ENCODE results near the gene CTNNA2.

CTNNA2 gene

GRCh38 chr2:80462654-80463053 lies 949.8 kb downstream of the CTNNA2 start:
- H3K27me3 ChIP-seq (ENCODE audit: insufficient read depth, low read depth, severe bottlenecking): no peaks in the 10 kb centered on the region
- no peaks in the 10 kb centered on the region for H3K9me3 ChIP-seq (ENCODE audit: severe bottlenecking)
- no peak overlapping the region for H3K4me3 ChIP-seq (ENCODE audit: low read depth, low read length)

DNA sequence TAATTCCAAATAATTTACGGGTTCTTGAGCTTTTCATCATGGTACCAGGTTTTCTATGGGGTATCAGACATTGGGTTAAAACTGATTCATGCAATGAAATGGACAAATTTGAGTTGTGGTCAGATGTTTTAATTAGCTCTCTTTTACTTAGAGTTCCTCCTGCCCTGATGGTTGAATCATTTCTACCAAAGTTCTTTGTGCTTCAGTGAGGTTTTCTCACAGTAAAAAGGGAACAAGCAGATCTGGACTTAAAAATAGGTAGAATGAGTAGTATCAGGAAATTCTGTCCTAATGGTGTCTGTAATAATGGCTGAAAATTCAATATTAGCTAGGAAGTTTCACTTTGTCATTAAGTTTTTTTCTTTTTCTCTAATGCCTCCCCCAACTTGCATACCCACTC lies 951.4 kb downstream of the CTNNA2 start:
- TF ChIP-seq, protein P1, sequence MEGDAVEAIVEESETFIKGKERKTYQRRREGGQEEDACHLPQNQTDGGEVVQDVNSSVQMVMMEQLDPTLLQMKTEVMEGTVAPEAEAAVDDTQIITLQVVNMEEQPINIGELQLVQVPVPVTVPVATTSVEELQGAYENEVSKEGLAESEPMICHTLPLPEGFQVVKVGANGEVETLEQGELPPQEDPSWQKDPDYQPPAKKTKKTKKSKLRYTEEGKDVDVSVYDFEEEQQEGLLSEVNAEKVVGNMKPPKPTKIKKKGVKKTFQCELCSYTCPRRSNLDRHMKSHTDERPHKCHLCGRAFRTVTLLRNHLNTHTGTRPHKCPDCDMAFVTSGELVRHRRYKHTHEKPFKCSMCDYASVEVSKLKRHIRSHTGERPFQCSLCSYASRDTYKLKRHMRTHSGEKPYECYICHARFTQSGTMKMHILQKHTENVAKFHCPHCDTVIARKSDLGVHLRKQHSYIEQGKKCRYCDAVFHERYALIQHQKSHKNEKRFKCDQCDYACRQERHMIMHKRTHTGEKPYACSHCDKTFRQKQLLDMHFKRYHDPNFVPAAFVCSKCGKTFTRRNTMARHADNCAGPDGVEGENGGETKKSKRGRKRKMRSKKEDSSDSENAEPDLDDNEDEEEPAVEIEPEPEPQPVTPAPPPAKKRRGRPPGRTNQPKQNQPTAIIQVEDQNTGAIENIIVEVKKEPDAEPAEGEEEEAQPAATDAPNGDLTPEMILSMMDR (IDR thresholded peaks at IDR 0.05; ENCODE audit: low read depth, low read length): no peak
- Histone ChIP-seq H3K4me3 (ENCODE audit: low read depth, low read length) (no peak overlapping the region), H3K9me3 (ENCODE audit: severe bottlenecking) (no peaks in the 10 kb centered on the region), H3K27ac (no peak overlapping the region), H3K27me3 (ENCODE audit: insufficient read depth, low read depth, severe bottlenecking) (no peaks in the 10 kb centered on the region), H3K36me3 (no peaks in the 10 kb centered on the region)
- DNase-seq: no peak

More at GRCh38 chr2:80462654-80463053, 949.8 kb downstream of the CTNNA2 start:
- Histone ChIP-seq H3K36me3 (no peaks in the 10 kb centered on the region), H3K27ac (no peak overlapping the region)
- DNase-seq: no peak
- TF ChIP-seq, protein P1 (IDR thresholded peaks at IDR 0.05; ENCODE audit: low read depth, low read length): no peak

DNA sequence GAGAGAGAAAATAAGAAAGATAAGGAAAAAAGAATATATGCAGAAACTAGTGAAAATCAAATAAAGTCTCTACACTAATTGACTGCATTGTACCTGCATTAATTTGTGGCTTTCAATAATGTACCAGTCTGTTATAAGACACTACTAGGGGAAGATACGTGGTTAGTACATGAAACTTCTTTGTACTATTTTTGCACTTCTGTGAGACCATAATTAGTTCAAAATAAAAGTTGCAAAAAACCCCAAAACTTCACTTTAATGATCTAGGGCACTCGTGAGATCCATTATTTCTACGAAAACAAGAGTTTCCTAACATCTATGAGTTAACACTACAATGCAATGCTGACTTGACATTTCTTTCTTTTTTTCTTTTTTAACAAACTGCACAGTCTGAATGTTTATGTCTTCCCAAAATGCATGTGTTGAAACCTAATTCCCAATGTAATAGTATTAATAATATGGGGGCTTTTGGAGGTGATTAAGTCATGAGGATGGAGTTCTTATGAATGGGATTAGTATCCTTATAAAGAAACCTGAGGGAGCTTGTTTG lies 954.5 kb downstream of the CTNNA2 start:
- H3K4me3 ChIP-seq (ENCODE audit: low read depth, low read length): no peak overlapping the region
- no peak overlapping the region for H3K27ac ChIP-seq
- H3K36me3 ChIP-seq: no peaks in the 10 kb centered on the region
- TF ChIP-seq, protein P1 (IDR thresholded peaks at IDR 0.05; ENCODE audit: low read depth, low read length): no peak
- no peaks in the 10 kb centered on the region for H3K27me3 ChIP-seq (ENCODE audit: insufficient read depth, low read depth, severe bottlenecking)
- no peaks in the 10 kb centered on the region for H3K9me3 ChIP-seq (ENCODE audit: severe bottlenecking)
- no peak for DNase-seq

DNA sequence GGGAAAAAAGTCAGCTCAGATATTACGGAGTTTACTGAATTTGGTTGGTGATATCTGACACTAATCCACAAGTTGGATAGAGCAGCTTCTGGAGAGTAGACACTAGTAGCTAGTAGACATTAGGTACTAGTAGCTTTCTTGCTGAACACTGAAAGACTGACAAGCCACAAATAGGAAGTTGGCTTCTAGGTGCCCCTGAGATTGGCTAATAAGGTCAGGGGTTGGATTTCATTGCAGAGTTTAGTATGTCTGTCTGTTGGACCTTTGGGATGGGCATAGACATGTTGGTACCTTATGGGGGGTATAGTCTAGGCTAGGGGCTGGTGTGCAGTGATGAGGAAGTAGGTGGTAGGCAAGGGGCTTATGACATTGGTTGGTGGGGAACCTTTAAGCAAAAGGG lies 956.6 kb downstream of the CTNNA2 start:
- Histone ChIP-seq H3K27ac (no peak overlapping the region), H3K27me3 (ENCODE audit: insufficient read depth, low read depth, severe bottlenecking) (no peaks in the 10 kb centered on the region), H3K9me3 (ENCODE audit: severe bottlenecking) (no peaks in the 10 kb centered on the region), H3K4me3 (ENCODE audit: low read depth, low read length) (no peak overlapping the region), H3K36me3 (no peaks in the 10 kb centered on the region)
- no peak for DNase-seq
- TF ChIP-seq, protein P1 (IDR thresholded peaks at IDR 0.05; ENCODE audit: low read depth, low read length): no peak

DNA sequence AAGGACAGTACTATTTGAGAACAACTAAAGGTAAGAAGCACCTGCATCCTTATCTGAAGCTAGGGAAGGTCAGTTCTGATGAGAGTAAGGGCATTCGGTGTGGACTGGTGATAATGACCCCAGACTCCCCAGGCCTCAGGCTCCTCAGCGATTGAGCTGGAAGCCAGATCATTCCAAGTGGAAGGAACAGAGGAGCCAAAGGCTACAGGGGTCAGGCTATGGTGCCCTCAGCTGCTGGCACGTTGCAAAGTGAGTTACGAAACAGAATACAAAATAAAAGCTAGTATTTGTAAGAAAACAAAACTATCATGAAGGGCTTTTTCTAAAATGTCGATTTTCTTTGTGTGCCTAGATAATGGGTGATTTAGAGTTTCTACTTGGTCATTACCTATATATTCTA lies 960.2 kb downstream of the CTNNA2 start:
- no peaks in the 10 kb centered on the region for H3K9me3 ChIP-seq (ENCODE audit: severe bottlenecking)
- no peak for DNase-seq

More for the DNA sequence above, 960.2 kb downstream of the CTNNA2 start:
- Histone ChIP-seq H3K27ac (no peak overlapping the region), H3K36me3 (no peaks in the 10 kb centered on the region), H3K4me3 (ENCODE audit: low read depth, low read length) (no peak overlapping the region), H3K27me3 (ENCODE audit: insufficient read depth, low read depth, severe bottlenecking) (no peaks in the 10 kb centered on the region)
- TF ChIP-seq, protein P1 (IDR thresholded peaks at IDR 0.05; ENCODE audit: low read depth, low read length): no peak
